ENCODE data around the gene SUPT20HL2. TPM values are rescaled to one million over a fixed set of nuclear protein-coding genes. Genes with fewer than 3 reads are reported as not detected.
A peak's percentile ranks its signal among the peaks of the same experiment; 100 is the strongest.

Gene SUPT20HL2
- total RNA-seq, 1 experiment from 2014 or later: not detected

DNA sequence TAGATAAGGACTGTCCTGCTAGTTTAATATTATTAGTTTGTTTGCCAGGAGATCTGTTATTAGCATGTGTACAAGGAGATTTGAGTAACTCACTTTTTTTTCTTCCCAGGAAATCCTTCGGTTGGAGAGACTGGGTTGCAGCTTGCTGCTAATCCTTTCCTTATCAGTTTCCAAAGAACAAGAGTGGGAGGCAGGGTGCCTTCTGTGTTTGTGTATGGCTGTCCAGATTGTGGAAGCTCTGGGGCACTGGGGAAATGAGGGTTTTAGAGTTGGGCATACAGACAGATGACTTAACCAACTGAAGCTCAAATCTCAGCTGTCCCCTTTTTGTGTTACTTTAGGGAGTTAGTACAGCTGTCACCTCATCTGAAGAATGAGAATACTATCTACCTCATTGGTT lies 34.0 kb upstream of the SUPT20HL2 start:
- no peaks in the 10 kb centered on the region for H3K79me2 ChIP-seq (ENCODE audit: insufficient read depth, low read length)
- H2AFZ ChIP-seq (ENCODE audit: low read length): no peak overlapping the region
- TF ChIP-seq, protein P1, sequence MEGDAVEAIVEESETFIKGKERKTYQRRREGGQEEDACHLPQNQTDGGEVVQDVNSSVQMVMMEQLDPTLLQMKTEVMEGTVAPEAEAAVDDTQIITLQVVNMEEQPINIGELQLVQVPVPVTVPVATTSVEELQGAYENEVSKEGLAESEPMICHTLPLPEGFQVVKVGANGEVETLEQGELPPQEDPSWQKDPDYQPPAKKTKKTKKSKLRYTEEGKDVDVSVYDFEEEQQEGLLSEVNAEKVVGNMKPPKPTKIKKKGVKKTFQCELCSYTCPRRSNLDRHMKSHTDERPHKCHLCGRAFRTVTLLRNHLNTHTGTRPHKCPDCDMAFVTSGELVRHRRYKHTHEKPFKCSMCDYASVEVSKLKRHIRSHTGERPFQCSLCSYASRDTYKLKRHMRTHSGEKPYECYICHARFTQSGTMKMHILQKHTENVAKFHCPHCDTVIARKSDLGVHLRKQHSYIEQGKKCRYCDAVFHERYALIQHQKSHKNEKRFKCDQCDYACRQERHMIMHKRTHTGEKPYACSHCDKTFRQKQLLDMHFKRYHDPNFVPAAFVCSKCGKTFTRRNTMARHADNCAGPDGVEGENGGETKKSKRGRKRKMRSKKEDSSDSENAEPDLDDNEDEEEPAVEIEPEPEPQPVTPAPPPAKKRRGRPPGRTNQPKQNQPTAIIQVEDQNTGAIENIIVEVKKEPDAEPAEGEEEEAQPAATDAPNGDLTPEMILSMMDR (conservative IDR thresholded peaks at IDR 0.05): no peak
- H3T11ph ChIP-seq (ENCODE audit: low read length): no peak overlapping the region
- no peak overlapping the region for H3K4ac ChIP-seq (ENCODE audit: low read depth, low read length)
- no peak overlapping the region for H3K4me3 Mint-ChIP-seq
- no peak overlapping the region for H3K9ac ChIP-seq (ENCODE audit: extremely low read depth, insufficient read length, low read length)
- no peaks in the 10 kb centered on the region for H4K20me1 ChIP-seq (ENCODE audit: control insufficient read depth, insufficient read depth, insufficient read length)
- no peak overlapping the region for H4K91ac ChIP-seq (ENCODE audit: insufficient read length, low read depth, low read length)
- H3K27ac Mint-ChIP-seq: peak overlapping the region in 1 of 3 experiments; percentile 43; a peak in 2 of 7 replicates
- no peak overlapping the region for H3K14ac ChIP-seq (ENCODE audit: insufficient read depth, low read length)
- H3K27me3 Mint-ChIP-seq (ENCODE audit: low read depth): no peaks in the 10 kb centered on the region
- H3K23me2 ChIP-seq (ENCODE audit: insufficient read length, low read depth, low read length, poor library complexity, severe bottlenecking): no peaks in the 10 kb centered on the region
- H3K4me2 ChIP-seq (ENCODE audit: insufficient read depth, insufficient read length, low read length): no peak overlapping the region
- no peak overlapping the region for H4K8ac ChIP-seq (replicated peaks; ENCODE audit: insufficient read length, low read depth, low read length)
- H3K27ac ChIP-seq (ENCODE audit: insufficient read length, low read depth, low read length): no peak overlapping the region
- no CpG with 5 or more reads among the region's 1 CpG for WGBS (ENCODE audit: extremely low coverage, insufficient read length, low lambda C conversion rate)
- no peaks in the 10 kb centered on the region for H3K4me1 ChIP-seq (ENCODE audit: insufficient read depth, low read length)
- no peaks in the 10 kb centered on the region for H3K36me3 Mint-ChIP-seq (ENCODE audit: insufficient read depth in 1 of 3, low read depth in 3 of 3)
- H3K79me1 ChIP-seq (ENCODE audit: insufficient read depth, low read depth, low read length, poor library complexity, severe bottlenecking): no peaks in the 10 kb centered on the region
- no peak overlapping the region for H2BK120ac ChIP-seq (ENCODE audit: low read depth, low read length, poor library complexity, severe bottlenecking)
- no peak overlapping the region for H3K23ac ChIP-seq (ENCODE audit: insufficient read length, low read depth, low read length)
- no peak overlapping the region for H2BK15ac ChIP-seq (ENCODE audit: low read depth, low read length)
- H3K18ac ChIP-seq (ENCODE audit: insufficient read length, low read depth, low read length): no peak overlapping the region
- H4K5ac ChIP-seq (ENCODE audit: insufficient read length, low read depth, low read length): no peak overlapping the region
- no peak overlapping the region for H2BK20ac ChIP-seq (ENCODE audit: low read depth, low read length, poor library complexity, severe bottlenecking)
- no peak overlapping the region for H3K56ac ChIP-seq (ENCODE audit: insufficient read length, low read depth, low read length)
- H3K4me1 Mint-ChIP-seq: peaks cover 10 to 11% of the 10 kb centered on the region in 2 experiments
- DNase-seq: no peak
- no peak overlapping the region for H2BK12ac ChIP-seq (ENCODE audit: insufficient read length, low read depth, low read length)
- H3K27me3 ChIP-seq (ENCODE audit: insufficient read depth, low read length): no peaks in the 10 kb centered on the region
- H2BK5ac ChIP-seq (ENCODE audit: insufficient read length, low read length): no peak overlapping the region
- no peak overlapping the region for H2AK5ac ChIP-seq (ENCODE audit: insufficient read length, low read length)
- no peaks in the 10 kb centered on the region for H3K9me3 ChIP-seq (ENCODE audit: control insufficient read depth, low read depth, low read length)
- H3K9me3 Mint-ChIP-seq: no peaks in the 10 kb centered on the region; a peak in 1 of 5 replicates
